ENCODE data around the gene KCND3.

DNA sequence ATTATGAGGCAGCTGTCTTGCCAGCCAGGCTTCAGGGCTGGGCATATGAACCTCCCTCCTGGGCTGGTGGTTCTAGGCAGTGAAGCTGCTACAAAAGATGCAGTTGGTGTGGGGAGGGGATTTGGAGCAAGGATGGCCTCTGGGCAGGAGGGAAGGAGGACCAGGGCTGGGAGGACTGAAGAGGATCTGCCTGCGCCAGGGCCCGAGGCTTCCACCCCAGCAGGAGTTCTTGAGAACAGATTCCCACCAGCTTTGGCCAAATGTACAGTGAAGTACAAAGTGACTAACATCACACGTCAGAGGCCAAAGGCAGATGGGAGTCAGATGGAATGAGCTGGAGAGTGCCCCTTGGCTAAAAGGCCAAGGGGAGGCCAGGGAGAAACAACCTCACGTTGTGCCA lies 171.4 kb downstream of the KCND3 start:
- TF ChIP-seq CTCF (IDR thresholded peaks at IDR 0.05; ENCODE audit: low read depth, low read length, poor library complexity, severe bottlenecking) (no peak), EZH2phosphoT487 (IDR thresholded peaks at IDR 0.05; ENCODE audit: borderline replicate concordance, low read length) (no peak)
